Epithelial cell of esophagus (primary cell): ENCODE measurements around the gene AKAIN1.

Source experiments
- DNase-seq: peaks from one replicate; pipeline ENCODE4 v3.0.0; 2010; ENCODE audit warnings: low read depth
- H3K4me3 ChIP-seq: 2 replicates; pipeline ENCODE4 v1.5.1; 2011; ENCODE audit warnings: mild to moderate bottlenecking, low read length, control low read depth
- CTCF ChIP-seq: IDR thresholded peaks from 2 replicates; pipeline ENCODE4 v1.5.1; 2011; ENCODE audit warnings: low read depth, mild to moderate bottlenecking, low read length, control low read depth, inconsistent platforms; ENCODE audit not compliant: insufficient read depth; ENCODE audit errors: missing control alignments

AKAIN1 gene

GRCh38 chr18:5103693-5104092 lies 93.4 kb downstream of the AKAIN1 start:
- TF ChIP-seq CTCF, result no peak
- no peak overlapping the region for H3K4me3 ChIP-seq
- DNase-seq, result no peak

DNA sequence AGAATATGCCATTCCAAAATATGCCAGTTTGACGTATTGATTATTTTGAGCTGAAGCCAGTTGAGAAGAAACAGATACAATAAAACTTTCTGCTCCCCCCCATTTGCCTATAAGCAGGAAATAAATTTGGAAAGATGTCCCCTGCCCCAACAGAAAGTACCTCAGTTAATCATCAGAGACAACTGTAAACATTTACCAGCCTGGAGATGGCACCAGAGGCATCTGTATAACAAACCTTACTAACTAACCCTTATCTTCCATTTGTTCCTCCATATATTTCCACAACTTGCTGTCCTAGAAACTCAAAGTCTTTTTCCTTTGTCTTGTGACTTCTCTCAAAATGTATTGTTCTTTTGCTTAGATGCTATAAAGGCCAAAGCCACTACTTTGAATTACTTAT lies 93.8 kb downstream of the AKAIN1 start:
- TF ChIP-seq CTCF, result no peak
- no peak for DNase-seq
- no peak overlapping the region for H3K4me3 ChIP-seq

DNA sequence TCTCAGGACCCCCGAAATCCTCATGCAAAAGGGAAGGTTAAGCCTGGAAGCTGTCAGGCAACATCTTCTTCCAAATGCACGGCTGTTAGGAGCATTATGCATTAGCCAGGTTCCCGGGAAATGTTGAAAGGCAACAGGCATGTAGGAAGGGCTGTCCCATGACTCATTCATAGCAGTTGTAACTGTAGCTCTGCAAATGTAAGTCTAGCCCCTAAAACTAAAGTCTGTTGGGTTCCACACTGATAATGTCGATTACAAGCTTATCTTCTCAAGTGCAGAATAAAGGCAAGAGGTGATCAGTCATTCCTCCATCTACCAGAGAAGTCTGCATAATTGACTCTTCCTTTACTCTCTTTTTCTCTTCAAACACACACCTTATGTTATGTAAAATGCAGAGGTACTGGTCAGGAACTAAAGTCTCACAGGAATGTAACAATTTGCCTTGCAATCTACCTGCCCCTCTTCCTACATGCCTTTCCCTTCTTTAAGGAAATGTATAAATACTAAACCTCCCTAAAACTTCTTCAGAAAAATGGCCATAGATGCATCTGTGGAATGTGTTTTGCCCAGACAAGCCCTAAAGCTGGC lies 99.8 kb downstream of the AKAIN1 start:
- peak; percentile 19 for DNase-seq
- no peak for TF ChIP-seq CTCF
- no peak overlapping the region for H3K4me3 ChIP-seq

DNA sequence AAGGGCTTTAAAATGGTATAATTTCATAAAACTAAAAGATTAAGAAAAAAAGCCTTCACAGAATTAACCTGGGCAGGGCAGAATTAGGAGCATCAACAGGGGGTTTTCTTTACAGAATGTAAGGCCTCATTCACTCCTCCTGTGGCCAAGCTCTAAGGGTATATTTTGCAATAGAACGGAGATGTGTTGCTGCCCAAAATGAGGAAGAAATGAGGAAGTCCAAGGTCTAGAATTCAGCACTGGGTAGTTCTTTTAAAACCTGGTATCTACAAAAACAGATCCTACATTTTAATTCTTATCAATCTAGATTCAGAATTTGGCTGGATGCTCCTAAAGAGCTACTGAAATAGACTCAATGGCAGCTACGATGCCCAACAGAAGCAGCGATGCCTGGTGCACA lies 101.8 kb downstream of the AKAIN1 start:
- no peak for DNase-seq
- TF ChIP-seq CTCF, result no peak
- H3K4me3 ChIP-seq, result no peak overlapping the region

GRCh38 chr18:5093902-5094301 lies 103.2 kb downstream of the AKAIN1 start:
- no peak for DNase-seq

More at GRCh38 chr18:5093902-5094301, 103.2 kb downstream of the AKAIN1 start:
- no peak for TF ChIP-seq CTCF
- no peak overlapping the region for H3K4me3 ChIP-seq
